Esophagus muscularis mucosa (tissue), 4 donors: Measurements from ENCODE around the gene ADAMTS7. TPM values are rescaled to one million over a fixed set of nuclear protein-coding genes. Genes with fewer than 3 reads are reported as not detected.

Experiments used
- DNase-seq: peaks from one replicate; pipeline ENCODE4 v3.0.0-alpha.2; 2017; ENCODE audit errors: extremely low spot score
- H3K27ac ChIP-seq, 4 donors: fragments of 200-600 bp; sonication (generic); replicated peaks in 1 of 4; 1 replicate in 3 of 4; 2 replicates in 1 of 4; pipeline ENCODE4 v1.5.1; 2016 to 2019; ENCODE audit warnings: mild to moderate bottlenecking in 1 of 4
- H3K27me3 ChIP-seq, 4 donors: fragments of 200-600 bp; sonication (generic); one replicate each; pipeline versions ENCODE4 v1.5.1 to v1.6.0; 2016 to 2019
- H3K36me3 ChIP-seq, 4 donors: fragments of 200-600 bp; sonication (generic); one replicate each; pipeline ENCODE4 v1.5.1; 2016 to 2019
- H3K4me1 ChIP-seq, 4 donors: fragments of 200-600 bp; sonication (generic); one replicate each; pipeline ENCODE4 v1.5.1; 2016 to 2019
- H3K4me3 ChIP-seq, 4 donors: fragments of 200-600 bp; sonication (generic); 1 replicate in 2 of 4; 2 replicates in 2 of 4; pipeline ENCODE4 v1.5.1; 2016 to 2019; ENCODE audit warnings: mild to moderate bottlenecking in 4 of 4, moderate library complexity in 1 of 4
- H3K9me3 ChIP-seq, 4 donors: fragments of 200-600 bp; sonication (generic); 1 replicate in 3 of 4; 2 replicates in 1 of 4; pipeline ENCODE4 v1.5.1; 2016 to 2019
- EP300 ChIP-seq: sonication (generic); formaldehyde crosslinking; IDR thresholded peaks from one replicate; pipeline ENCODE4 v1.6.1; 2017; ENCODE audit warnings: antibody characterized with exemption
- POLR2A ChIP-seq: fragments of 450-650 bp; IDR thresholded peaks from one replicate; pipeline ENCODE4 v1.6.1; 2017; ENCODE audit warnings: antibody characterized with exemption, moderate library complexity, mild to moderate bottlenecking, low read depth
- POLR2AphosphoS5 ChIP-seq, 2 donors: sonication (generic); formaldehyde crosslinking; IDR thresholded peaks; one replicate each; pipeline ENCODE4 v1.6.1; 2017; ENCODE audit warnings: antibody characterized with exemption in 2 of 2
- WGBS: methylation state at CpG from one replicate; pipeline ENCODE4 v1.1.5; 2018; 5-methylcytosine and 5-hydroxymethylcytosine counted together
- intact Hi-C: fragments of 100-400 bp; cut with DNase I; formaldehyde crosslinking; loops from one replicate; pipeline ENCODE4 v1.15.1; 2023
- total RNA-seq, 4 donors: library from RNA; depleted of rRNA; stranded (reverse); fragments of >200 nt; gene quantifications; one replicate each; pipeline versions ENCODE4 v1.1.0 to v1.2.1, GENCODE V29; 2016
- TF ChIP-seq, protein P1 (sequence below), 3 experiments: fragments of 200-600 bp in 2 of 3; fragments of 450-650 bp in 1 of 3; sonication (generic) in 2 of 3; IDR thresholded peaks; one replicate each; pipeline ENCODE4 v1.5.1; 2017 to 2019; ENCODE audit warnings: antibody characterized with exemption in 3 of 3, mild to moderate bottlenecking in 2 of 3, moderate library complexity in 1 of 3

Gene ADAMTS7
- total RNA-seq, 4 donors from 2014 or later = 2.0 to 4.6 (median 2.3) TPM

DNA sequence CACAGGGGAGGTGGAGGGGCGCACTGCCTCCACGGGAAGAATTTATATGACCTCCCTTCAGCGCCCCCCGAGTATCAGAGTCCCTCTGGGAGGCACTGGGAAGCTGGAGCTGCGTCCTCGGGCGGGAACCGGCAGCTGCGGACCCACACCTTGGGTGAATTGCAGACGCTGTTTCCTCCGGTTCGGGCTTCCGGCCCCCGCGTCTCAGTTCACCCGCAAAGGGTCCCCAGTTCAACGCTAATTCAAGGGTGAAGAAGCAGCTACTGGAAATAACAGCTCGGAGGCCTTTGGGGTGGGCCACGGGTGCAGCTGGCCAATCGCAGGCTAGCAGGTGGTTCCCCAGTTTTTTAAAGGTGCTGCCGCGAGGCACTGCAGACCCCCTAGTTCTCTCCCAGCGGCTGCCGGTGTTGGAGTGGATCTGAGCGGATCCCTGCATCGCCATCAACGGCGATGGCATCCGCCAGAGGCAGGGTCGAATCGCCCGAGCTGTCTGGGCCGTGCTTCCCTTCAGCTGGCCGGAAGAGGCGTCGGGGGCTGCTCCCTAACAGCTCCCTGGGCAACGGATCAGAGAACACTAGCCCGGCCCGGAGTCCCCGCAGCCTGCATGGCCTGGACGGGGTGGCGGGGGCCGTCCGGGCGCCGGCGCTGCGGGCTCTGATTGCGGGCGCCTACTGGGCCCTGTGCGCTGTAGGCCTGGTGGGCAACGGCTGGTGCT is 19.4 kb upstream of the ADAMTS7 start:
- no peak for DNase-seq
- Histone ChIP-seq H3K4me3 (peak overlapping the region; percentile 9 to 30 (median 13)), H3K36me3 (no peaks in the 10 kb centered on the region), H3K9me3 (no peaks in the 10 kb centered on the region), H3K27ac (no peak overlapping the region), H3K27me3 (peaks cover 0 to 15% (median 0%) of the 10 kb centered on the region in 4 donors), H3K4me1 (peaks cover 4 to 9% (median 5%) of the 10 kb centered on the region in 4 donors)
- TF ChIP-seq, protein P1, sequence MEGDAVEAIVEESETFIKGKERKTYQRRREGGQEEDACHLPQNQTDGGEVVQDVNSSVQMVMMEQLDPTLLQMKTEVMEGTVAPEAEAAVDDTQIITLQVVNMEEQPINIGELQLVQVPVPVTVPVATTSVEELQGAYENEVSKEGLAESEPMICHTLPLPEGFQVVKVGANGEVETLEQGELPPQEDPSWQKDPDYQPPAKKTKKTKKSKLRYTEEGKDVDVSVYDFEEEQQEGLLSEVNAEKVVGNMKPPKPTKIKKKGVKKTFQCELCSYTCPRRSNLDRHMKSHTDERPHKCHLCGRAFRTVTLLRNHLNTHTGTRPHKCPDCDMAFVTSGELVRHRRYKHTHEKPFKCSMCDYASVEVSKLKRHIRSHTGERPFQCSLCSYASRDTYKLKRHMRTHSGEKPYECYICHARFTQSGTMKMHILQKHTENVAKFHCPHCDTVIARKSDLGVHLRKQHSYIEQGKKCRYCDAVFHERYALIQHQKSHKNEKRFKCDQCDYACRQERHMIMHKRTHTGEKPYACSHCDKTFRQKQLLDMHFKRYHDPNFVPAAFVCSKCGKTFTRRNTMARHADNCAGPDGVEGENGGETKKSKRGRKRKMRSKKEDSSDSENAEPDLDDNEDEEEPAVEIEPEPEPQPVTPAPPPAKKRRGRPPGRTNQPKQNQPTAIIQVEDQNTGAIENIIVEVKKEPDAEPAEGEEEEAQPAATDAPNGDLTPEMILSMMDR (IDR thresholded peaks at IDR 0.05) = no peak
- no peak for TF ChIP-seq EP300
- TF ChIP-seq POLR2A = no peak
- no peak for TF ChIP-seq POLR2AphosphoS5 (IDR thresholded peaks at IDR 0.05)
- WGBS = 57% methylated on average over 7 of the region's 52 CpGs
- intact Hi-C loops = no loop called here

DNA sequence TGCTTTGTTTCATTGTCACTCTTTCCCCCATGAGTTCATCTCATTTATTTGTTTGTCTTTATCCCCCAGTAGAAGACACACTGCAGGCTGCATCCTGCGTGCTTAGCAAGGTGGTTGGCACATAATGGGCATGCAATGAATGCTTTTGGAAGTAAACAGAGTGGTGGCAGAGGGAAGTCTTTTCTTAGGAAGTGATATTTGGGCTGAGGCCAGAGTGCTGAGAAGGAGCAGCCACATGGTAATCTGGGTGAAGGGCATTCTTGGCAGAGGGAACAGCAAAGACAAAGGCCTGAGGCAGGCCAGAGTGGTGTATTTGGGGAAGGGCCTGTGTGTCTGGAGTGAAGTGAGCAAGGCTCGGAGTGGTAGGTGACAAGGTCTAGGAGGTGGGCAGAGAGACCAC is 17.7 kb upstream of the ADAMTS7 start:
- 81% methylated on average over 2 of the region's 2 CpGs for WGBS
- Histone ChIP-seq H3K27me3 (peaks cover 0 to 15% (median 0%) of the 10 kb centered on the region in 4 donors), H3K9me3 (no peaks in the 10 kb centered on the region), H3K4me3 (no peak overlapping the region), H3K4me1 (peaks cover 4 to 14% (median 13%) of the 10 kb centered on the region in 4 donors), H3K36me3 (no peaks in the 10 kb centered on the region), H3K27ac (no peak overlapping the region)
- no peak for DNase-seq
- intact Hi-C loops = no loop called here
- TF ChIP-seq POLR2A (no peak), POLR2AphosphoS5 (IDR thresholded peaks at IDR 0.05) (no peak), EP300 (no peak)
- TF ChIP-seq, protein P1 (IDR thresholded peaks at IDR 0.05) = no peak

DNA sequence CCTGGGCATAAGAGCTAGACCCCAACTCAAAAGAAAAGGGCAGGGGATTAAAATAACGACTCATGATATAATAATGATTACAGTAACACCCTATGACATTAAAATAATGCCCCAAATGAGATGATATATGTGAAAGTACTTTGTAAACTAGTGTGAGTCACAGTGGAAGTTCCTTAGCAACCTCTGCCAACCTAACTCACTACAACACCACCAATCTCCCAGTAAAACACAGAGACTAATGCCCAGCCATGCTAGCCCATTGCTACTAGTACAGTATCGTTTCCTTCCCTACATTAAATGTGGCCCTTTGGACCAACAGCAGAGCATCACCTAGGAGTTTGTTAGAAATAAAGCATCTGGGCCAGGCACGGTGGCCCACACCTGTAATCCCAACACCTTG is 11.2 kb upstream of the ADAMTS7 start:
- Histone ChIP-seq H3K27ac (no peak overlapping the region), H3K4me1 (peaks cover 4 to 13% (median 9%) of the 10 kb centered on the region in 4 donors), H3K9me3 (no peaks in the 10 kb centered on the region), H3K36me3 (no peaks in the 10 kb centered on the region), H3K4me3 (no peak overlapping the region), H3K27me3 (no peaks in the 10 kb centered on the region)
- no peak for DNase-seq
- TF ChIP-seq, protein P1 (IDR thresholded peaks at IDR 0.05) = no peak
- no peak for TF ChIP-seq EP300
- no peak for TF ChIP-seq POLR2AphosphoS5 (IDR thresholded peaks at IDR 0.05)
- TF ChIP-seq POLR2A = no peak
- intact Hi-C loops = no loop called here
- WGBS = 56% methylated on average over 3 of the region's 3 CpGs

DNA sequence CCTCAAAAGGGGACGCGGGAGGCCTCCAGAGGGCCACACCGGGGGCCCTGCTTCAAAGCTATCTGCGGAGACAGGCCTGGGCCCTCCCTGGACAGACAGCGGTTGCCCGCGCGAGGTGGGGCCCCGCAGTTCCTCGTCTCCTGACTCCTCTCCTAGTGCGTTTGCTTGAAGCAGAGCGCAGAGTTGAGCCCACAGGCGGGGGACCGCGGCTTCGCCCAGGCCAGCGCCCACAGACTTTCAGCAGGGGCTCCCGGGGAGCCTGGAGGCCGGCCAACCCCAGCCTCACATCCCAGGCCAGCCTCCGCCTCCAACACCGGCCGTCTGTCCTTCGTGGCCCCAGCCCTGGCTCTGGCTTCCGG is 540 bp upstream of the ADAMTS7 start:
- H3K4me1 ChIP-seq = peaks cover 17 to 29% (median 24%) of the 10 kb centered on the region in 4 donors
- H3K36me3 ChIP-seq = no peaks in the 10 kb centered on the region
- TF ChIP-seq POLR2AphosphoS5 (IDR thresholded peaks at IDR 0.05) (no peak), POLR2A (no peak), EP300 (no peak)
- TF ChIP-seq, protein P1 (IDR thresholded peaks at IDR 0.05) = peak in 1 of 3 experiments; percentile 1
- no CpG with 5 or more reads among the region's 24 CpGs for WGBS
- DNase-seq = no peak
- H3K27ac ChIP-seq = peak overlapping the region; percentile 80 to 84 (median 82)
- intact Hi-C loops = loop anchor here (5.0 kb wide), 1 partner anchor 60 kb away; the partner anchor contains the start of gene MORF4L1
- no peaks in the 10 kb centered on the region for H3K9me3 ChIP-seq
- H3K27me3 ChIP-seq = no peaks in the 10 kb centered on the region
- peak overlapping the region; percentile 67 to 82 (median 76) for H3K4me3 ChIP-seq
